GM11168 (cell line): Measurements from ENCODE around the gene SNX12.
"Not testable (repeated sequence)": the region's sequence is repeated elsewhere in the genome, so short reads cannot be mapped to it uniquely, and the experiment has no call there.

Experiments used
- in situ Hi-C: fragments of 300-500 bp; cut with MboI; formaldehyde crosslinking; loops from one replicate; pipeline ENCODE4 v1.12.0; 2022; ENCODE audit warnings: low sequenced_read_pairs; ENCODE audit not compliant: unreplicated experiment

SNX12 gene

DNA sequence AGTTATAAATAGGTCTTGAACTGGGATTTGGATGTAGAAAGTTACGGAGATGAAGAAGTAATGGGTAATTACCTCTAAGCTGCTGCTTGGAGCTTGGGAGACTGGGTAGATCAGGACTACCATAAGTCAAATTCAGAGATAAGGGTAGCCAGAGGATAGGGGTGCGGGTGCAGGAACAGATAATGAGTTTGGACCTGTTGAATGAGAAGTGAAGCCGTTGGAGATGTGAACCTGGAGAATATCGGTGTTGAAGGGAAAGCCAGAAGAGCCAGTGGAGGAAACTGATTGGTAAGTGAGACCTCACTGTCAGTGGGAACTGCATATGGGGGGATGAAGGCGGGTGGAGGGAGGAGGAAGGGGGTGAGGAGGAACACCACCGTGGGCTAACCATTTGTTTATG lies 26.9 kb upstream of the SNX12 start:
- in situ Hi-C loops, result no loop called here

GRCh38 chrX:71091263-71091662 lies 23.1 kb upstream of the SNX12 start:
- in situ Hi-C loops, result no loop called here

- in situ Hi-C loops, result no loop called here
Measured at GRCh38 chrX:71085900-71086299, 17.8 kb upstream of the SNX12 start.

DNA sequence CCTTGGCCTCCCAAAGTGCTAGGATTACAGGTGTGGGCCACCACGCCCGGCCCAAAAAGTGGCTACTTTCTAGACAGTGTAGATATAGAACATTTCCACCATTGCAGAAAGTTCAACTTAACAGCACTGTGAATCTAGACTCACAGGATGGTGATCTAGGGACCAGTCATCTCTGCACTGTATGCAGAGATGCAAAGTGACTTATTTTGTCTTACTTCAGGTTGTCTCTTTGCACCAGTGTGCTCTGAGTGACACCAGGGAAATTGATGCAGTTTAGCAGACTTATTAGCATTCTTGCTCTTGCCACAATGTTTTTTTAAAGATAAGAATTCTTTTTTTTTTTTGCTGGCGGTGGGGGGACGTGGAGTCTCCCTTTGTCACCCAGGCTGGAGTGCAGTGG lies 14.7 kb upstream of the SNX12 start:
- in situ Hi-C loops, result no loop called here

- in situ Hi-C loops, result no loop called here
Measured at GRCh38 chrX:71082124-71082647, 14.1 kb upstream of the SNX12 start.

DNA sequence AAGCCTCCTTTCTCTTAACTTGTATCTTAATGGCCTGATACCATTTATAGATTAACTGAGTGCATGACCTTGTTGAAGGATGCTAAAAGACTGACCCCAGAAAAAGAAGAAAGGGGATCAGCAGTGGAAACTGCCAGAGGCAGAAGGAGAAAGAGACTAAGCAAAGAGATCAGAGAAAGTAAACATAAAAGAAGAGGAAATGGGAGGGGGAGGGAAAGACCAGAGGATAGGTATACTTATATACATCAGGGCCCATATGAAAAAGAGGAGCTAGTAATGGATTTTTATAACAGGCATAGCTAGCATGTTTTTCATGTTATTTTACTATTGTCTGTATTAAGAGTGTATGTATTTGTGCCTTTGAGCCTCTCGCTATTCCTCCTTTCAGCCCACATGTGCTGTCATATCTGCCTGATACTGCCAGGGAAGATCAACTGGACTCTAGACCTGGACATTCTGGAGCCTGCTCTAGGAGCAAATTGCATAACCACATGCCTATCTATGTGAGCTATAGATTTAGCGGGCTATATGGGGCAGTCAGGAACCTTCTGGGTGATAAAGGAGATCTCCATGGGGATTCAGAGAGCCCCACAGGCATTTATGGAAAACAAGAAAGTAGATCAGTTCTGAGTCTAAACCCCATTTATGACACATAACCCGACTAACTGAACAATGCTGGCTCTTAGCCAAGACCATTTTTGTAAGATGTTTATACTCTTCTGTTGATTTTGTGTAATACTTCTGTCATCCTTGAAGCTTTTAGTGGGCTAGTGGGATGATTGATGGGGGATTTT lies 13.4 kb upstream of the SNX12 start:
- in situ Hi-C loops, result no loop called here

DNA sequence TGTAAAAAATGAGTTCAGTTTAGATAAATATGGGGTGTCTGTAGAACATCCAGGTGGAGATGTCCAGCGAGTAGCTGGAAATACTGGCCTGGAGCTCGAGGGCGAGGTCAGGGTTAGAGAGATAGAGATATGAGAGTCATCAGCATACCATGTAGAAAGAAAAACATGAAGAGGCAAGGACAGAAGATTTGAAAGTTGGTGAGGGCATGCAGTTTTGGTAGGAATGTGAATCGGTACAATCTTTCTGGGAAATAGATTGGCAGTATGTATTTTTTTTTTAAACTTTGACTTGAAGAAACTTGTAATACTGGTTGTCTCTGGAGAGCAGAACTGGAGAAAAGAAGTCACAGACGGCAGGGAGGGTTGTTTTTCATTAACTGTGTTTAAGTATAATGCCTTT lies 2.4 kb upstream of the SNX12 start:
- in situ Hi-C loops, result no loop called here

- in situ Hi-C loops, result no loop called here
Measured at GRCh38 chrX:71067712-71068043, 456 bp downstream of the SNX12 start.

- in situ Hi-C loops, result no loop called here
Measured at GRCh38 chrX:71067089-71067488, 1.0 kb downstream of the SNX12 start.

DNA sequence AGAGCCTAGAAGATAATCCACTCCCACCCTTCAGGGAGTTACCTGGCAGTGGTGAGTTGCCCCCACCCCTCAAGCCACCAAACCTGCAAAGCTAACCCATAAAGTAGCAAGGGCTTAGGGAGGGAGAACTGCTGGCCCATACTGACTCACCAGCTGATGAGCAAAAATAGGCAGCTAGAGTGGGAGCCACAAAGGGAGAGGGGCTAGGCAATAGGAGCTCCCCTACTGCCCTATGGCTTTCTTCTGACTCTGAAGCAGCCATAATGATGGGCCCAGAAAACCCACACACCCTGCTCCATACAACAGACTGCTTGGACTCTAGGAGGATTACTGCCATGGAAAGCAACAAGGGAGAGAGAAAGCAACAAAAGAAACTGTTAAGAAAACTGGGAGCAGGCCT lies 8.0 kb downstream of the SNX12 start:
- in situ Hi-C loops, result no loop called here

- in situ Hi-C loops, result no loop called here
Measured at GRCh38 chrX:71057848-71058530, 10.1 kb downstream of the SNX12 start.

DNA sequence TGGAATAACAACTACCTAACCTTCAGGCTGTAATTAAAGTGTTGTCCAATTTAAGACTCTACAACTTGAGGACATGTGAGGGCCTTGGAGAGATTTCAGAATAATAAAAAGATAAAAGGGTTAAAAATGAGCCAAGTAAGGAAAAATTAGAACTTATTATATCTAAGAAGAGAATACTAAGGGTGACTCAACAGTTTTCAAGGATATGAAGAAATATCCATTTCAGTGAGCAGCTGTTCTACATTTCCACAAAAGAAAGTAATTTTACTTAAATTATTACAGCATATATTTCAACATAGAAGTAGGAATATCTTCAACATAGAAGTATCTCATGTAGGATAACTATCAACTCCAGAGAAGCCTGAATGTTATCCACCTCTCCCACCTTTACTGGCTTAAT lies 11.3 kb downstream of the SNX12 start:
- in situ Hi-C loops, result no loop called here

GRCh38 chrX:71053217-71053621 lies 14.9 kb downstream of the SNX12 start:
- in situ Hi-C loops, result no loop called here

DNA sequence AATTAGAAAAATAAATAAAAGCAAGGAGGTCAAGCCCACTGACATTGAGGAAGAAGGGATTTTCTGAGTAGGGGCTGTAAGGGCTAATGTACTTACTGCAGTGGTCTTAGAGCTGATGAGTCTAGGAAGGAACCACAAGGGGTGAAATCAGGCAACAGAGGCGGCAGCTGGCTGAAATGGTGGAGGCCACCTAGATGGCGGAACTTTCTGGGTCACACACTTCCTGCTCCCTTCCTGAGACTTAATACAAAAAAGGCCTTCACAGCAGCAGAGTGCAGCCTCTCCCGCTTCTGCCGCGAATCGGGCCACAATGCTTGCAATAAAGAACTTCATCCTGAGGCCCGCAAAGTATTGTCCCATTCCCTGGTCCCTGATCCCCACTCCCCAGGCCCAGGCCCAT lies 15.4 kb downstream of the SNX12 start:
- in situ Hi-C loops, result no loop called here

- in situ Hi-C loops, result not testable (repeated sequence)
Measured at GRCh38 chrX:71047891-71048290, 20.2 kb downstream of the SNX12 start.

GRCh38 chrX:71017396-71017939 lies 50.7 kb downstream of the SNX12 start:
- in situ Hi-C loops, result no loop called here
